Fibroblast of the aortic adventitia (primary cell): ENCODE results near the gene KRTAP10-12. TPM values are rescaled to one million over a fixed set of nuclear protein-coding genes. Genes with fewer than 3 reads are reported as not detected.

Experiments used
- DNase-seq: peaks from one replicate; pipeline ENCODE4 v3.0.0-alpha.2; 2010; ENCODE audit warnings: low read depth
- H3K4me3 ChIP-seq: 2 replicates; pipeline ENCODE4 v1.5.1; 2011; ENCODE audit warnings: low read depth, mild to moderate bottlenecking, control low read depth, low read length, moderate library complexity
- total RNA-seq: library from RNA; depleted of rRNA; stranded (reverse); fragments of >200 nt; gene quantifications from 2 replicates; pipeline ENCODE4 v1.2.3, GENCODE V29; 2012; ENCODE audit warnings: low replicate concordance
- TF ChIP-seq, protein P1 (sequence below): IDR thresholded peaks from 2 replicates; pipeline ENCODE4 v1.5.1; 2011; ENCODE audit warnings: mild to moderate bottlenecking, low read length, control low read depth, inconsistent platforms; ENCODE audit not compliant: insufficient read depth

KRTAP10-12 gene
- total RNA-seq, 1 donor = not detected

DNA sequence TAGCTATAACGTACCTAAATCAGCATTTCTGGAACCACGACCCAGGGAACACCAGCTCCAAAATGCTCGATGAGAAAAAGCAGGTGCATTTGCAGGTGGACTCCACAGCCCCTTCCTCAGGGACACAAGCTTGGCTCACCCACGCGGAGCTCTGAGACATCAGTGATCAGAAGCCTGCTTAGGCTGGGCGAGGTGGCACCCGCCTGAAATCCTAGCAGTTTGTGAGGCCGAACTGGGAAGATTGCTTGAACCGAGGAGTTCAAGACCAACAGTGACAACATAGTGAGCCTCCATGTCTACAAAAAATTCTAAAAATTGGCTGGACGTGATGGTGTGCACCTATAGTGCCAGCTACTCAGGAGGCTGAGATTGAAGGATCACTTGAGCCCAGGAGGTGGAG lies 16.9 kb downstream of the KRTAP10-12 start:
- no peak for DNase-seq
- TF ChIP-seq, protein P1, sequence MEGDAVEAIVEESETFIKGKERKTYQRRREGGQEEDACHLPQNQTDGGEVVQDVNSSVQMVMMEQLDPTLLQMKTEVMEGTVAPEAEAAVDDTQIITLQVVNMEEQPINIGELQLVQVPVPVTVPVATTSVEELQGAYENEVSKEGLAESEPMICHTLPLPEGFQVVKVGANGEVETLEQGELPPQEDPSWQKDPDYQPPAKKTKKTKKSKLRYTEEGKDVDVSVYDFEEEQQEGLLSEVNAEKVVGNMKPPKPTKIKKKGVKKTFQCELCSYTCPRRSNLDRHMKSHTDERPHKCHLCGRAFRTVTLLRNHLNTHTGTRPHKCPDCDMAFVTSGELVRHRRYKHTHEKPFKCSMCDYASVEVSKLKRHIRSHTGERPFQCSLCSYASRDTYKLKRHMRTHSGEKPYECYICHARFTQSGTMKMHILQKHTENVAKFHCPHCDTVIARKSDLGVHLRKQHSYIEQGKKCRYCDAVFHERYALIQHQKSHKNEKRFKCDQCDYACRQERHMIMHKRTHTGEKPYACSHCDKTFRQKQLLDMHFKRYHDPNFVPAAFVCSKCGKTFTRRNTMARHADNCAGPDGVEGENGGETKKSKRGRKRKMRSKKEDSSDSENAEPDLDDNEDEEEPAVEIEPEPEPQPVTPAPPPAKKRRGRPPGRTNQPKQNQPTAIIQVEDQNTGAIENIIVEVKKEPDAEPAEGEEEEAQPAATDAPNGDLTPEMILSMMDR = no peak
- no peak overlapping the region for H3K4me3 ChIP-seq

DNA sequence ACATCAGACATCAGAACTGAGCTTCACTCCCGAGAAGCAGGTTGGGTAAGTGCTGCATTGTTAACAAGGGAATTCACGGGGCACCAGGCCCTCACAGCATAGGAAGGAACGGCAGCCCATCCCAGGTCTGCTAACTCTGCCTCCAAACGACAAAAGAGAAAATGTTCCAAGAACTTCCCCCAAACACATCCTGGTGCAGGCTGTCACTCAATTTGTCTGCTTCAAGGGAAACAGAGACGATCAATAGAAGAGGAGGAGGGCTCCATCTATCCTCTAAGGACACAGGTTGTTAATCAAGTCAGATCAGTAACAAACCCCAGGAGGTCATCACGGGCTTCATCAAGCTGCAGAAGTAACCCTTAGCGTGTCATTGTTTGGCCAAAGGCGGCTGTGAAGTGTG lies 17.9 kb downstream of the KRTAP10-12 start:
- H3K4me3 ChIP-seq = no peak overlapping the region
- no peak for DNase-seq
- TF ChIP-seq, protein P1 = no peak

DNA sequence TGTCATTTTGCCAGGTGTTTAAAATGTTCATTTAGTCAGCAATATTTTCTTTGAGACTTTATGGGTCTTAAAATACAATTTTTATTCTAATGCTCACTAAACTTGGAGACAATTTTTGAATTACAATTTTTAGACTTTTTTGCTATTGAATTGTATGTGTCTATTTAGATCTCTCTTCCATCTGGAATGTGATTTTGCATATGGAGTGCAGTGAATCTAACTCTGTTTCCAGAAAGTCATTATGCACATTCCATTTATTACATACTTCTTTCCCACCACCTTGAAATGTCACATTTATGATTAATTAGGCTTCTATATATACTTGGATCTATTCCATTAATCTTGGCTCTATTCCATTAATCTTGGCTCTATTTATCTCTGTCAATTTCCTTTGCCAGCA lies 20.0 kb downstream of the KRTAP10-12 start:
- no peak overlapping the region for H3K4me3 ChIP-seq
- TF ChIP-seq, protein P1 = no peak
- no peak for DNase-seq

DNA sequence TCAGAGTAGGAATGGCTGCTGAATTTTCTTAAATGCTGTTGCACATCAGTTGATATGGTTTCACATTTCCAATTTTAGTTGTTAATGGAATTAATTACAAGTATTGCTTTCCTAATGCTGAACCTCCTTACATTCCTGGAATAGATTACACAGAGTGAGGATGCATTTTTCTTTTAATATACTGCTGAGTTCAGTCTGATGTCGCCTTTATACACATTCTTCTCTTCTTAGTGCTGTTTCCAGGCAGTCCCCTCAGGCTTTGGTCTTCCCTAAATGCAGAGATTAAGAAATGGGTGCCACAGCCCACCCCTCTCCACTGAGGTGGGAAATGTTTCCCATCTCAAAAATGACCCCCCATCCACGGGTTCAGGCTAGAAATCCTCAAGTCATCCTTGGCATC lies 21.1 kb downstream of the KRTAP10-12 start:
- TF ChIP-seq, protein P1 = no peak
- DNase-seq = no peak
- H3K4me3 ChIP-seq = no peak overlapping the region

GRCh38 chr21:44718571-44718970 lies 21.6 kb downstream of the KRTAP10-12 start:
- DNase-seq = no peak
- TF ChIP-seq, protein P1 = no peak
- no peak overlapping the region for H3K4me3 ChIP-seq

DNA sequence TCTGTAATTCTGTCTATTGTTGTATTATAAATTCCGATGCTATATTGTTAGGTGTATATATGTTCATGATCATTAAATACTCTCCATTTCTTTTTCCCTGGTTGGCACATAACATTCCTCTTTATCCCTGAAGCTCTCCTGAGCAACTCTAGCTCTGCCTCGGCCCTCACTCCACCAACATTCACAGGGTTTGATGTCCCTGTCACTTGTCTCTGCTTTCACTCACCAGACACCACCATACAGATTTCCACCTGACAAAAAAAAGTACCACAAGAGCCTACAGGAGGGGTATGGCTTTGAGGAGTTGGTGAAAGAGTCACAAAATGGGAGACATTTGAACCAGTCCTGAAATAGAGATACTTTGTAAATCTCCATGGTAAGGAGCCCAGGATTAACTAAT lies 23.2 kb downstream of the KRTAP10-12 start:
- TF ChIP-seq, protein P1 = no peak
- no peak for DNase-seq
- no peak overlapping the region for H3K4me3 ChIP-seq

GRCh38 chr21:44722731-44723130 lies 25.8 kb downstream of the KRTAP10-12 start:
- TF ChIP-seq, protein P1 = no peak
- H3K4me3 ChIP-seq = no peak overlapping the region
- DNase-seq = no peak
